ENCODE measurements around the gene RPRD2.

DNA sequence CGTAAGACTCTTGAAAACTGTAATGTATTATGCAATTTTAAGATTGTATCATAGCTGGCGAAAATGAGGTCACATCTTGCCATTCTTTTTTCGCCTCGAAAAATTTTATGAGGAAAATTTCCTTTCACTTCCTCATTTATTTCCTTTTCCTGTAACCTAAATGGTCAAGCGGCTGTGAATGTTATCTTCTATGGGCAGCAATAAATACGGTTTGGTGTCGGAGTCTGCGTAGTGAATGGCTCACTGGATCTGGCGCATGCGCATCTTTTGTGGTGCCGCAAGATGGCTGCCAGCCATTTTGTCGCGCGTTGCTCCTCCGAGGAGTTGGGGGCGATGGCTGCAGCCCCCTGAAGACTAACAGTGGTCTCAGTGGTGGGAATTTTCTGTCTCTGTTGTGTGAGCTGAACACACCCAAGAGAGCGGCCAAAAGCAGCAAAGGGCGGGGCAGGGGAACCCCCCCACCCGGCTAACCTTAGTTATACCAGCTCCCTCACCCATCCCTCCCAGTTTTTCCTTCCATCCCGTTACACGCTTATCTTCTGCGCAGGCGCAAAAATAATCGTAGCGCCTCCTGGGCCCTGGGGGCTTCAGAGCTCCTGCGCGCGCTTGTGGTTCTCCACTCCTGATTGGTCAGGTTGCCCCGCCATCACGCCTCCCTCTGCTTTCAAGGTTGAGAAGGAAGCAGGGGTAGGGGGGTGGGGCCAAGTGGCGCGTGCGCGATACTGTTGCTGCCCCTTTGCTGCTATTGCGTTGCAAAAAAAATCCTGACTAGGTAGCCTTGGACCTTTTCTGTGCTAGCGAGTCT is at the start of gene RPRD2:
- TF ChIP-seq, protein P1, sequence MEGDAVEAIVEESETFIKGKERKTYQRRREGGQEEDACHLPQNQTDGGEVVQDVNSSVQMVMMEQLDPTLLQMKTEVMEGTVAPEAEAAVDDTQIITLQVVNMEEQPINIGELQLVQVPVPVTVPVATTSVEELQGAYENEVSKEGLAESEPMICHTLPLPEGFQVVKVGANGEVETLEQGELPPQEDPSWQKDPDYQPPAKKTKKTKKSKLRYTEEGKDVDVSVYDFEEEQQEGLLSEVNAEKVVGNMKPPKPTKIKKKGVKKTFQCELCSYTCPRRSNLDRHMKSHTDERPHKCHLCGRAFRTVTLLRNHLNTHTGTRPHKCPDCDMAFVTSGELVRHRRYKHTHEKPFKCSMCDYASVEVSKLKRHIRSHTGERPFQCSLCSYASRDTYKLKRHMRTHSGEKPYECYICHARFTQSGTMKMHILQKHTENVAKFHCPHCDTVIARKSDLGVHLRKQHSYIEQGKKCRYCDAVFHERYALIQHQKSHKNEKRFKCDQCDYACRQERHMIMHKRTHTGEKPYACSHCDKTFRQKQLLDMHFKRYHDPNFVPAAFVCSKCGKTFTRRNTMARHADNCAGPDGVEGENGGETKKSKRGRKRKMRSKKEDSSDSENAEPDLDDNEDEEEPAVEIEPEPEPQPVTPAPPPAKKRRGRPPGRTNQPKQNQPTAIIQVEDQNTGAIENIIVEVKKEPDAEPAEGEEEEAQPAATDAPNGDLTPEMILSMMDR (conservative IDR thresholded peaks at IDR 0.05) = 0 out of 2 replicates have a peak, but pooled peaks have one; percentile 12
- no peak for TF ChIP-seq EZH2 (IDR thresholded peaks at IDR 0.05; ENCODE audit: low read depth)
